Measurements from ENCODE around the gene SH2D3C.

The SH2D3C gene

GRCh38 chr9:127796225-127796813, 17.9 kb upstream of the SH2D3C start:
- H3K27me3 ChIP-seq (ENCODE audit: control insufficient read depth, low read length) = no peaks in the 10 kb centered on the region
- H4K20me1 ChIP-seq (ENCODE audit: control insufficient read depth, insufficient read depth, low read depth, low read length) = no peaks in the 10 kb centered on the region
- peaks cover 23% of the 10 kb centered on the region for H3K36me3 ChIP-seq (ENCODE audit: control insufficient read depth, low read length)
- peaks cover 43% of the 10 kb centered on the region for H3F3A ChIP-seq (ENCODE audit: control insufficient read depth, insufficient read depth)
- H3K4me2 ChIP-seq (ENCODE audit: low read length) = peak overlapping the region; percentile 57
- peak overlapping the region; percentile 81 for H3K27ac ChIP-seq (ENCODE audit: low read depth, low read length)
- H3K4me3 ChIP-seq (ENCODE audit: low read length) = peak overlapping the region; percentile 45
- no peaks in the 10 kb centered on the region for H3K9me2 ChIP-seq (replicated peaks; ENCODE audit: control insufficient read depth, low read length)
- H3K79me2 ChIP-seq (ENCODE audit: control insufficient read depth, low read length) = no peaks in the 10 kb centered on the region
- H3K4me1 ChIP-seq (ENCODE audit: control insufficient read depth, low read length) = peaks cover 46% of the 10 kb centered on the region
- no peaks in the 10 kb centered on the region for H3K9me3 ChIP-seq (ENCODE audit: control insufficient read depth, insufficient read depth, low read length)
- TF ChIP-seq CTCF (IDR thresholded peaks at IDR 0.05; ENCODE audit: low read depth, low read length, poor library complexity, severe bottlenecking) (peak; percentile 12), EZH2phosphoT487 (IDR thresholded peaks at IDR 0.05; ENCODE audit: borderline replicate concordance, low read length) (no peak)

GRCh38 chr9:127794001-127794791, 15.7 kb upstream of the SH2D3C start:
- H3K27ac ChIP-seq (ENCODE audit: low read depth, low read length) = no peak overlapping the region
- peaks cover 46% of the 10 kb centered on the region for H3F3A ChIP-seq (ENCODE audit: control insufficient read depth, insufficient read depth)

GRCh38 chr9:127793093-127793708, 14.7 kb upstream of the SH2D3C start:
- Histone ChIP-seq H3K4me3 (ENCODE audit: low read length) (no peak overlapping the region), H4K20me1 (ENCODE audit: control insufficient read depth, insufficient read depth, low read depth, low read length) (peaks cover 20% of the 10 kb centered on the region), H3K79me2 (ENCODE audit: control insufficient read depth, low read length) (peaks cover 23% of the 10 kb centered on the region), H3K4me1 (ENCODE audit: control insufficient read depth, low read length) (peaks cover 39% of the 10 kb centered on the region), H3K27me3 (ENCODE audit: control insufficient read depth, low read length) (no peaks in the 10 kb centered on the region), H3F3A (ENCODE audit: control insufficient read depth, insufficient read depth) (peaks cover 42% of the 10 kb centered on the region), H3K4me2 (ENCODE audit: low read length) (no peak overlapping the region), H3K36me3 (ENCODE audit: control insufficient read depth, low read length) (peaks cover 54% of the 10 kb centered on the region), H3K27ac (ENCODE audit: low read depth, low read length) (0 out of 2 replicates have a peak overlapping the region, but pooled peaks have one; percentile 0), H3K9me3 (ENCODE audit: control insufficient read depth, insufficient read depth, low read length) (no peaks in the 10 kb centered on the region), H3K9me2 (replicated peaks; ENCODE audit: control insufficient read depth, low read length) (no peaks in the 10 kb centered on the region)
- TF ChIP-seq EZH2phosphoT487 (IDR thresholded peaks at IDR 0.05; ENCODE audit: borderline replicate concordance, low read length) = no peak
- TF ChIP-seq CTCF (IDR thresholded peaks at IDR 0.05; ENCODE audit: low read depth, low read length, poor library complexity, severe bottlenecking) = no peak

More at GRCh38 chr9:127794001-127794791, 15.7 kb upstream of the SH2D3C start:
- Histone ChIP-seq H3K4me2 (ENCODE audit: low read length) (0 out of 2 replicates have a peak overlapping the region, but pooled peaks have one; percentile 3), H3K36me3 (ENCODE audit: control insufficient read depth, low read length) (peaks cover 44% of the 10 kb centered on the region), H4K20me1 (ENCODE audit: control insufficient read depth, insufficient read depth, low read depth, low read length) (peaks cover 10% of the 10 kb centered on the region; the same call in 1 of the 2 replicates), H3K27me3 (ENCODE audit: control insufficient read depth, low read length) (no peaks in the 10 kb centered on the region), H3K9me3 (ENCODE audit: control insufficient read depth, insufficient read depth, low read length) (no peaks in the 10 kb centered on the region), H3K9me2 (replicated peaks; ENCODE audit: control insufficient read depth, low read length) (no peaks in the 10 kb centered on the region), H3K4me1 (ENCODE audit: control insufficient read depth, low read length) (peaks cover 43% of the 10 kb centered on the region), H3K79me2 (ENCODE audit: control insufficient read depth, low read length) (peaks cover 13% of the 10 kb centered on the region), H3K4me3 (ENCODE audit: low read length) (no peak overlapping the region)
- TF ChIP-seq CTCF (IDR thresholded peaks at IDR 0.05; ENCODE audit: low read depth, low read length, poor library complexity, severe bottlenecking) (no peak), EZH2phosphoT487 (IDR thresholded peaks at IDR 0.05; ENCODE audit: borderline replicate concordance, low read length) (no peak)

Measured in DOHH2 (cell line).